K562 (cell line): Measurements from ENCODE around the gene VPS35L. TPM values are rescaled to one million over a fixed set of nuclear protein-coding genes. Genes with fewer than 3 reads are reported as not detected.

Experiments used
- ATAC-seq: fragments of 200-7000 bp; cut with Tn5 transposase; 3 replicates; pipeline ENCODE4 v1.9.1; 2020; ENCODE audit warnings: moderate library complexity
- BruUV-seq: library from RNA; stranded (reverse); fragments of 400-500 nt; replicated peaks from 2 replicates; lab custom pipeline; 2021; lab: Mats Ljungman, UMichigan
- CTCF ChIA-PET: fragments of 300-600 bp; formaldehyde crosslinking; extraction: SDS; loops from one replicate; lab custom pipeline; 2021; ENCODE audit warnings: low intra/inter-chr PET ratio; lab: Yijun Ruan, JAX
- POLR2A ChIA-PET: fragments of 300-600, 350-650 bp; sonication (Branson Sonifier 250); formaldehyde crosslinking; extraction: SDS; loops from one replicate; lab custom pipeline; 2021; ENCODE audit warnings: antibody characterized with exemption, inconsistent platforms; lab: Yijun Ruan, JAX
- DNase-seq, 4 experiments: peaks; one replicate each; pipeline versions ENCODE4 v3.0.0 to v3.0.0-alpha.2; 2011 to 2018; ENCODE audit warnings: low spot score in 3 of 4, mixed read lengths in 3 of 4; ENCODE audit errors: extremely low read depth in 1 of 4
- FAIRE-seq: peaks from 2 replicates; lab custom pipeline; 2011; peaks lifted over from hg19 to GRCh38; lab: Jason Lieb, UNC
- H2AFZ ChIP-seq: 2 replicates; pipeline ENCODE4 v1.6.0; 2011; ENCODE audit warnings: low read depth, low read length, control low read depth, inconsistent platforms
- H3K27ac ChIP-seq: fragments of 200-600 bp; 3 replicates; pipeline ENCODE4 v1.8.0; 2011; ENCODE audit warnings: low read depth, mild to moderate bottlenecking, control low read depth, inconsistent platforms, low read length, moderate library complexity, mixed read lengths; ENCODE audit errors: extremely low read depth
- H3K27me3 ChIP-seq, 2 experiments: fragments of 300-600 bp in 1 of 2; 2 replicates in 1 of 2; 3 replicates in 1 of 2; pipeline versions ENCODE4 v1.6.0 to v1.8.0; 2011; ENCODE audit warnings: inconsistent platforms in 2 of 2, low read length in 2 of 2, mild to moderate bottlenecking in 1 of 2, mixed read lengths in 1 of 2, moderate library complexity in 1 of 2; ENCODE audit not compliant: control insufficient read depth in 2 of 2, insufficient read depth in 2 of 2
- H3K36me3 ChIP-seq: fragments of 300-600 bp; 3 replicates; pipeline ENCODE4 v1.8.0; 2011; ENCODE audit warnings: mild to moderate bottlenecking, low read length, inconsistent platforms; ENCODE audit not compliant: control insufficient read depth, insufficient read depth
- H3K4me1 ChIP-seq, 2 experiments: fragments of 200-600 bp in 1 of 2; replicated peaks in 1 of 2; 2 replicates in 1 of 2; 3 replicates in 1 of 2; pipeline versions ENCODE4 v1.5.1 to v1.8.0; 2011; ENCODE audit warnings: inconsistent platforms in 2 of 2, low read length in 2 of 2, mild to moderate bottlenecking in 1 of 2, mixed read lengths in 1 of 2, moderate library complexity in 1 of 2; ENCODE audit not compliant: control insufficient read depth in 2 of 2, insufficient read depth in 2 of 2
- H3K4me2 ChIP-seq: 2 replicates; pipeline ENCODE4 v1.6.1; 2011; ENCODE audit warnings: low read length, control low read depth, inconsistent platforms, mixed read lengths; ENCODE audit not compliant: insufficient read depth
- H3K4me3 ChIP-seq: fragments of 200-600 bp; sonication (generic), shearing (Covaris generic); 2 replicates; pipeline ENCODE4 v1.5.1; 2016; ENCODE audit warnings: control low read depth, inconsistent platforms
- H3K79me2 ChIP-seq: fragments of 200-600 bp; 3 replicates; pipeline ENCODE4 v1.8.0; 2011; ENCODE audit warnings: low read length, inconsistent platforms; ENCODE audit not compliant: control insufficient read depth, insufficient read depth
- H3K9ac ChIP-seq, 2 experiments: 2 replicates each; pipeline versions ENCODE4 v1.6.0 to v1.6.1; 2011; ENCODE audit warnings: low read depth in 2 of 2, low read length in 2 of 2, control low read depth in 1 of 2, inconsistent platforms in 1 of 2, mild to moderate bottlenecking in 1 of 2, mixed read lengths in 1 of 2; ENCODE audit not compliant: insufficient read depth in 1 of 2
- H3K9me1 ChIP-seq: one replicate; pipeline ENCODE4 v1.6.0; 2011; ENCODE audit warnings: inconsistent platforms, mild to moderate bottlenecking, low read length, moderate library complexity; ENCODE audit not compliant: control insufficient read depth, insufficient read depth
- H3K9me3 ChIP-seq: replicated peaks from 2 replicates; pipeline ENCODE4 v1.5.1; 2011; ENCODE audit warnings: low read depth, low read length, inconsistent platforms; ENCODE audit not compliant: control insufficient read depth, insufficient read depth
- H4K20me1 ChIP-seq: replicated peaks from 2 replicates; pipeline ENCODE4 v1.6.1; 2011; ENCODE audit warnings: low read length, inconsistent platforms, mixed read lengths; ENCODE audit not compliant: control insufficient read depth, insufficient read depth
- GMEB1 ChIP-seq: fragments of 250-450 bp; sonication (Bioruptor Pico); IDR thresholded peaks from 2 replicates; pipeline ENCODE4 v1.4.0; 2020; ENCODE audit warnings: mild to moderate bottlenecking
- KDM4B ChIP-seq, 2 experiments: fragments of 450-650 bp in 1 of 2; sonication (generic) in 1 of 2; IDR thresholded peaks; 2 replicates each; pipeline ENCODE4 v1.6.1; 2016 to 2017; ENCODE audit warnings: borderline replicate concordance in 2 of 2, antibody characterized with exemption in 1 of 2, low read depth in 1 of 2, mild to moderate bottlenecking in 1 of 2
- MBD1 ChIP-seq: fragments of 250-450 bp; sonication (Bioruptor Pico); IDR thresholded peaks from 2 replicates; pipeline ENCODE4 v1.8.0; 2022; ENCODE audit warnings: inconsistent platforms
- SNAPC5 ChIP-seq: fragments of 250-450 bp; sonication (Bioruptor Pico); IDR thresholded peaks from 2 replicates; pipeline ENCODE4 v1.8.0; 2021; ENCODE audit warnings: moderate library complexity, mild to moderate bottlenecking, inconsistent platforms
- XRCC5 ChIP-seq: fragments of 200-400 bp; formaldehyde crosslinking; IDR thresholded peaks from 2 replicates; pipeline ENCODE4 v1.6.1; 2017; ENCODE audit warnings: low read depth, mild to moderate bottlenecking, low read length
- ZFP91 ChIP-seq: sonication (generic); formaldehyde crosslinking; IDR thresholded peaks from 2 replicates; pipeline ENCODE4 v1.8.0; 2022; ENCODE audit warnings: mild to moderate bottlenecking, missing genetic modification reagents
- WGBS: fragments of 100-300 bp; shearing (Covaris generic); methylation state at CpG from one replicate; pipeline ENCODE4 v1.1.6; 2016; ENCODE audit warnings: low coverage, mixed read lengths; ENCODE audit not compliant: insufficient coverage; ENCODE audit errors: missing lambda C conversion rate; 5-methylcytosine and 5-hydroxymethylcytosine counted together
- in situ Hi-C: fragments of 300-500 bp; cut with MboI; formaldehyde crosslinking; loops from 4 replicates; pipeline ENCODE4 v1.15.0; 2018; ENCODE audit warnings: inconsistent platforms, mixed read lengths
- intact Hi-C: fragments of 100-400 bp; cut with micrococcal nuclease; formaldehyde crosslinking; loops from 2 replicates; pipeline ENCODE4 v1.14.2; 2022
- polyA plus RNA-seq, 8 experiments: library from polyadenylated mRNA; depleted of rRNA in 4 of 8; stranded (reverse) in 5 of 8; unstranded in 3 of 8; fragments of >200 nt; fragmentation: Nextera tagmentation in 2 of 8; fragmentation: Illumina TruSeq in 1 of 8; extraction: Ambion mirVana in 2 of 8; extraction: Trizol in 1 of 8; gene quantifications; 2 replicates each; pipeline versions ENCODE4 v1.2.1 to v1.2.3, GENCODE V29; 2011 to 2014; ENCODE audit warnings: inconsistent platforms in 1 of 8, missing spikeins in 1 of 8
- total RNA-seq, 7 experiments: library from RNA; depleted of rRNA in 6 of 7; stranded (reverse); fragments of >200 nt in 6 of 7; fragmentation: Illumina TruSeq in 2 of 7; extraction: Trizol in 2 of 7; gene quantifications; 2 replicates each; pipeline versions ENCODE4 v1.2.1 to v1.2.3, GENCODE V29; 2011 to 2021; ENCODE audit warnings: low replicate concordance in 1 of 7

VPS35L gene
- total and polyA plus RNA-seq, 9 of the 15 experiments (the other 6 are each of a cell fraction or from before 2014, with no cell fraction given), result 10.2 to 30.4 (median 20.1) TPM

GRCh38 chr16:19522760-19523159 lies 32.7 kb upstream of the VPS35L start (continued):
- no peak for TF ChIP-seq ZFP91
- no peak for TF ChIP-seq GMEB1 (CRISPR knock-in tag)
- no peak for TF ChIP-seq SNAPC5 (CRISPR knock-in tag)

GRCh38 chr16:19523184-19523558 lies 32.3 kb upstream of the VPS35L start:
- no TSS peak for BruUV-seq
- in situ Hi-C loops, result no loop called here
- H3K4me3 ChIP-seq, result no peak overlapping the region; the same call in 1 of the 2 replicates

More at GRCh38 chr16:19523184-19523558, 32.3 kb upstream of the VPS35L start:
- Histone ChIP-seq H3K79me2 (peaks cover 61% of the 10 kb centered on the region), H3K27me3 (no peaks in the 10 kb centered on the region), H4K20me1 (no peaks in the 10 kb centered on the region), H2AFZ (peak overlapping the region; percentile 93), H3K27ac (peak overlapping the region; percentile 41; the same call in 2 of the 3 replicates), H3K9ac (peak overlapping the region in 1 of 2 experiments; percentile 71; a peak in 1 of 4 replicates), H3K9me1 (no peaks in the 10 kb centered on the region), H3K36me3 (peaks cover 13% of the 10 kb centered on the region), H3K4me1 (peaks cover 27 to 37% of the 10 kb centered on the region in 2 experiments; a peak in 4 of 5 replicates), H3K9me3 (no peaks in the 10 kb centered on the region), H3K4me2 (peak overlapping the region; percentile 92)
- FAIRE-seq (no peak), DNase-seq (no peak), ATAC-seq (no peak)
- 54% methylated on average over 16 of the region's 18 CpGs for WGBS
- ChIA-PET POLR2A (interaction anchor here (0.7 to 1.9 kb wide), 4 partner anchors 16 to 605 kb away, joined by 3 to 7 read pairs (median 6); no protein-coding TSS in a partner anchor), CTCF (no interaction called here)
- TF ChIP-seq XRCC5, result no peak
- TF ChIP-seq KDM4B (IDR thresholded peaks at IDR 0.05; ENCODE audit: borderline replicate concordance in 2 of 2, low read depth in 1 of 2), result no peak
- 0 out of 2 replicates have a peak, but pooled peaks have one; percentile 39 for TF ChIP-seq MBD1 (CRISPR knock-in tag)
- intact Hi-C loops, result loop anchor here (5.0 to 10.0 kb wide), 2 partner anchors 128 to 1149 kb away; no protein-coding TSS in a partner anchor
